Colonic mucosa (tissue), 4 donors: ENCODE results near the gene PRRC1. TPM values are rescaled to one million over a fixed set of nuclear protein-coding genes. Genes with fewer than 3 reads are reported as not detected.

Experiments used
- DNase-seq: peaks from one replicate; pipeline ENCODE4 v3.0.0-alpha.2; 2020
- H3K27ac ChIP-seq: fragments of 200-600 bp; one replicate; pipeline ENCODE4 v1.8.0; 2021
- H3K27me3 ChIP-seq: fragments of 200-600 bp; one replicate; pipeline ENCODE4 v1.8.0; 2021
- H3K36me3 ChIP-seq: fragments of 200-600 bp; one replicate; pipeline ENCODE4 v1.8.0; 2021
- H3K4me1 ChIP-seq: fragments of 200-600 bp; one replicate; pipeline ENCODE4 v1.8.0; 2021; ENCODE audit warnings: mild to moderate bottlenecking
- H3K4me3 ChIP-seq: fragments of 200-600 bp; one replicate; pipeline ENCODE4 v1.8.0; 2021
- H3K9ac ChIP-seq, 2 donors: one replicate each; pipeline ENCODE4 v1.7.0; 2013; ENCODE audit warnings: control low read depth in 2 of 2, low read depth in 2 of 2, low read length in 2 of 2
- H3K9me3 ChIP-seq: fragments of 200-600 bp; one replicate; pipeline ENCODE4 v1.8.0; 2021
- CTCF ChIP-seq: fragments of 200-600 bp; IDR thresholded peaks from one replicate; pipeline ENCODE4 v1.8.0; 2022; ENCODE audit warnings: antibody characterized with exemption, mild to moderate bottlenecking
- intact Hi-C: fragments of 100-400 bp; cut with DNase I; formaldehyde crosslinking; loops from one replicate; pipeline ENCODE4 v1.14.1; 2022
- total RNA-seq, 2 donors: library from RNA; stranded (reverse); fragmentation: NEBNext Ultra II Directional in 1 of 2; extraction: Animal tissue kit (Norgen Biotek cat#: 25700) in 1 of 2; gene quantifications; one replicate each; pipeline ENCODE4 v1.2.1, GENCODE V29; 2021
- donor health status: healthy.
- donor health status: DM: no; HTN: no; CAD: no.
- donor health status: DM: no; HTN: no; CAD: no.

The PRRC1 gene
- total RNA-seq, 2 donors from 2014 or later: 73.0 to 79.9 TPM

- no peaks in the 10 kb centered on the region for H3K4me1 ChIP-seq
- no peak overlapping the region for H3K9ac ChIP-seq
- no peak overlapping the region for H3K4me3 ChIP-seq
- H3K9me3 ChIP-seq: no peaks in the 10 kb centered on the region
- DNase-seq: no peak
- intact Hi-C loops: no loop called here
- no peaks in the 10 kb centered on the region for H3K36me3 ChIP-seq
- no peak for TF ChIP-seq CTCF
- no peaks in the 10 kb centered on the region for H3K27me3 ChIP-seq
- no peak overlapping the region for H3K27ac ChIP-seq
Observed at GRCh38 chr5:127549551-127549950, 32.1 kb downstream of the PRRC1 start.

GRCh38 chr5:127550652-127551409 lies 33.4 kb downstream of the PRRC1 start:
- no peaks in the 10 kb centered on the region for H3K27me3 ChIP-seq
- DNase-seq: no peak
- H3K9me3 ChIP-seq: no peaks in the 10 kb centered on the region
- intact Hi-C loops: no loop called here
- no peak overlapping the region for H3K27ac ChIP-seq
- no peaks in the 10 kb centered on the region for H3K36me3 ChIP-seq
- H3K4me3 ChIP-seq: no peak overlapping the region
- no peaks in the 10 kb centered on the region for H3K4me1 ChIP-seq
- no peak overlapping the region for H3K9ac ChIP-seq
- no peak for TF ChIP-seq CTCF

GRCh38 chr5:127551410-127552041 lies 34.1 kb downstream of the PRRC1 start:
- Histone ChIP-seq H3K27me3 (no peaks in the 10 kb centered on the region), H3K9me3 (no peaks in the 10 kb centered on the region), H3K27ac (no peak overlapping the region), H3K36me3 (no peaks in the 10 kb centered on the region), H3K4me3 (no peak overlapping the region), H3K4me1 (no peaks in the 10 kb centered on the region), H3K9ac (no peak overlapping the region)
- no peak for TF ChIP-seq CTCF
- intact Hi-C loops: no loop called here
- no peak for DNase-seq

GRCh38 chr5:127555826-127556225 lies 38.4 kb downstream of the PRRC1 start:
- H3K27me3 ChIP-seq: no peaks in the 10 kb centered on the region
- no peak overlapping the region for H3K4me3 ChIP-seq
- no peak overlapping the region for H3K9ac ChIP-seq
- no peak for DNase-seq
- TF ChIP-seq CTCF: no peak
- H3K4me1 ChIP-seq: peaks cover 3% of the 10 kb centered on the region
- intact Hi-C loops: no loop called here
- no peaks in the 10 kb centered on the region for H3K9me3 ChIP-seq
- H3K36me3 ChIP-seq: no peaks in the 10 kb centered on the region
- H3K27ac ChIP-seq: no peak overlapping the region

GRCh38 chr5:127556609-127557334 lies 39.3 kb downstream of the PRRC1 start:
- no peak for TF ChIP-seq CTCF
- H3K4me1 ChIP-seq: peaks cover 3% of the 10 kb centered on the region
- intact Hi-C loops: no loop called here
- no peak overlapping the region for H3K27ac ChIP-seq
- no peak overlapping the region for H3K4me3 ChIP-seq
- H3K36me3 ChIP-seq: no peaks in the 10 kb centered on the region
- H3K9me3 ChIP-seq: no peaks in the 10 kb centered on the region
- no peak for DNase-seq
- H3K9ac ChIP-seq: no peak overlapping the region
- H3K27me3 ChIP-seq: no peaks in the 10 kb centered on the region
